ENCODE data around the gene DPM2. TPM values are rescaled to one million over a fixed set of nuclear protein-coding genes. Genes with fewer than 3 reads are reported as not detected.

The DPM2 gene
- total and polyA plus RNA-seq, 2 of the 4 experiments (the other 2 are of a cell fraction): 10.8 to 60.6 TPM

GRCh38 chr9:127924736-127925444 lies 12.8 kb downstream of the DPM2 start (continued):
- TF ChIP-seq CTCF (conservative IDR thresholded peaks at IDR 0.05; ENCODE audit: low read depth, low read length): no peak

- H3K9ac ChIP-seq (ENCODE audit: low read depth, low read length): no peak overlapping the region
- H2BK120ac ChIP-seq (ENCODE audit: low read depth, low read length): peak overlapping the region; percentile 81
- POLR2A ChIA-PET (ENCODE audit: unreplicated experiment): no interaction called here
- ATAC-seq (ENCODE audit: low read depth): peak; percentile 56
- H4K8ac ChIP-seq (ENCODE audit: low read depth in 2 of 2, low read length in 2 of 2): peak overlapping the region; percentile 34 to 79
- peak overlapping the region; percentile 86 for H2AFZ ChIP-seq (replicated peaks; ENCODE audit: low read length, poor library complexity)
- no peaks in the 10 kb centered on the region for H3K36me3 ChIP-seq (ENCODE audit: control insufficient read depth, insufficient read depth, low read length)
- H2AK9ac ChIP-seq (replicated peaks; ENCODE audit: low read depth, low read length, poor library complexity): peak overlapping the region; percentile 88
- dilution Hi-C loops (cut with HindIII; ENCODE audit: low sequenced_read_pairs, unreplicated experiment) (no loop called here), intact Hi-C loops (cut with micrococcal nuclease) (loop anchor here (10.0 kb wide), 2 partner anchors 419 to 719 kb away; no protein-coding TSS in a partner anchor), in situ Hi-C loops (cut with MboI; ENCODE audit: low sequenced_read_pairs) (loop anchor here (5.0 kb wide), 1 partner anchor 336 kb away; no protein-coding TSS in a partner anchor)
- peak overlapping the region; percentile 29; the same call in 1 of the 2 replicates for H3K23ac ChIP-seq (ENCODE audit: low read depth, low read length)
- peak overlapping the region; percentile 86 for H2BK5ac ChIP-seq (ENCODE audit: low read depth, low read length, poor library complexity, severe bottlenecking)
- no peaks in the 10 kb centered on the region for H3K79me1 ChIP-seq (ENCODE audit: low read depth in 1 of 2, low read length in 2 of 2)
- H4K20me1 ChIP-seq (ENCODE audit: insufficient read depth, low read length): peaks cover 6% of the 10 kb centered on the region
- no peak overlapping the region for H3K4me3 ChIP-seq (ENCODE audit: insufficient read depth, low read depth, low read length)
- H3K27me3 ChIP-seq (ENCODE audit: control insufficient read depth, insufficient read depth, low read length): no peaks in the 10 kb centered on the region
- H3K56ac ChIP-seq (ENCODE audit: extremely low read depth, insufficient read depth, low read length): no peak overlapping the region
- WGBS, 2 experiments (ENCODE audit: extremely low coverage in 2 of 2, insufficient read length in 1 of 2): 50% methylated on average over 2 of the region's 8 CpGs; no CpG with 5 or more reads in 1 of the 2 experiments
- no peak overlapping the region; the same call in 1 of the 2 replicates for H3K4me2 ChIP-seq (ENCODE audit: low read depth, low read length)
- peak overlapping the region; percentile 62 for H3K27ac ChIP-seq (ENCODE audit: insufficient read depth, low read length)
- peaks cover 10% of the 10 kb centered on the region for H3K4me1 ChIP-seq (ENCODE audit: control insufficient read depth, insufficient read depth, low read length)
- H3K14ac ChIP-seq (replicated peaks; ENCODE audit: low read depth, low read length): peak overlapping the region; percentile 80
- peak; percentile 99 for DNase-seq
- H4K5ac ChIP-seq (ENCODE audit: low read depth, low read length): no peak overlapping the region; the same call in 1 of the 2 replicates
- CTCF ChIA-PET: interaction anchor here (0.8 kb wide), 1 partner anchor 189 kb away, joined by 3 read pairs; the partner anchor contains the start of gene TOR2A
- H3K4ac ChIP-seq (ENCODE audit: low read depth, low read length): peak overlapping the region; percentile 88
- peak overlapping the region; percentile 76 for H4K91ac ChIP-seq (ENCODE audit: insufficient read depth, low read depth, low read length)
- H3K18ac ChIP-seq (ENCODE audit: low read depth, low read length): peak overlapping the region; percentile 6; the same call in 1 of the 2 replicates
- no TSS peak for BruUV-seq (replicated peaks)
- H2AK5ac ChIP-seq (ENCODE audit: low read depth, low read length): peak overlapping the region; percentile 93
- H2BK15ac ChIP-seq (ENCODE audit: low read depth, low read length): peak overlapping the region; percentile 92; the same call in 2 of the 3 replicates
- H2BK20ac ChIP-seq (ENCODE audit: low read depth, low read length): peak overlapping the region; percentile 85
- H3K9me1 ChIP-seq (ENCODE audit: insufficient read depth, low read length): peaks cover 11% of the 10 kb centered on the region
- no peaks in the 10 kb centered on the region for H3K9me3 ChIP-seq (ENCODE audit: control insufficient read depth, insufficient read depth, low read length)
- TF ChIP-seq FOS (IDR thresholded peaks at IDR 0.05; ENCODE audit: low read depth, low read length) (peak; percentile 81), BHLHE40 (IDR thresholded peaks at IDR 0.05; ENCODE audit: low read depth, low read length) (peak; percentile 47; the same call in 1 of the 2 replicates), SMC3 (IDR thresholded peaks at IDR 0.05; ENCODE audit: low read depth, low read length) (no peak; the same call in 1 of the 2 replicates), RFX5 (IDR thresholded peaks at IDR 0.05; ENCODE audit: low read depth, low read length) (no peak), ELK1 (IDR thresholded peaks at IDR 0.05; ENCODE audit: borderline replicate concordance, low read depth, low read length) (no peak), MXI1 (IDR thresholded peaks at IDR 0.05; ENCODE audit: borderline replicate concordance, low read depth, low read length) (0 out of 2 replicates have a peak, but pooled peaks have one; percentile 38), NFE2L2 (IDR thresholded peaks at IDR 0.05; ENCODE audit: low read depth, low read length) (peak; percentile 56), USF2 (IDR thresholded peaks at IDR 0.05; ENCODE audit: low read depth, low read length) (no peak), MAFK (IDR thresholded peaks at IDR 0.05; ENCODE audit: low read depth, low read length) (peak; percentile 89)
Observed at GRCh38 chr9:127923771-127924170, 13.9 kb downstream of the DPM2 start.

Data from IMR-90 (cell line).